Activated T-cell treated with anti-CD3 and anti-CD28 coated beads, Interleukin-2, amount 50 U/mL, for 72 hours (primary cell): Measurements from ENCODE around the gene PTTG1IP. TPM values are rescaled to one million over a fixed set of nuclear protein-coding genes. Genes with fewer than 3 reads are reported as not detected.

Source experiments
- ATAC-seq, 2 donors: fragments of 150-1000 bp; cut with Tn5 transposase; replicated peaks in 1 of 2; 2 replicates each; pipeline ENCODE4 v1.10.0; 2021; ENCODE audit warnings: moderate library complexity in 2 of 2, mild to moderate bottlenecking in 1 of 2
- DNase-seq, 2 donors: peaks; one replicate each; pipeline ENCODE4 v3.0.0; 2021 to 2022; ENCODE audit warnings: mixed read lengths in 1 of 2
- H3K27ac Mint-ChIP-seq: one replicate; pipeline ENCODE4 v1.8.0; 2022; ENCODE audit warnings: mild to moderate bottlenecking, moderate library complexity, mixed read lengths
- H3K27me3 Mint-ChIP-seq: one replicate; pipeline ENCODE4 v1.8.0; 2022; ENCODE audit warnings: low read depth, mixed read lengths
- H3K36me3 Mint-ChIP-seq, 2 donors: one replicate each; pipeline ENCODE4 v1.8.0; 2022; ENCODE audit warnings: mixed read lengths in 2 of 2, mild to moderate bottlenecking in 1 of 2; ENCODE audit not compliant: insufficient read depth in 2 of 2
- H3K4me1 Mint-ChIP-seq: one replicate; pipeline ENCODE4 v1.8.0; 2022; ENCODE audit warnings: low read depth, mixed read lengths
- H3K4me3 Mint-ChIP-seq, 2 donors: one replicate each; pipeline ENCODE4 v1.8.0; 2022; ENCODE audit warnings: mild to moderate bottlenecking in 2 of 2, mixed read lengths in 2 of 2, moderate library complexity in 2 of 2
- H3K9me3 Mint-ChIP-seq, 2 donors: one replicate each; pipeline ENCODE4 v1.8.0; 2022; ENCODE audit warnings: mixed read lengths in 2 of 2
- total RNA-seq, 2 donors: library from RNA; stranded (reverse); gene quantifications; one replicate each; pipeline ENCODE4 v1.2.3, GENCODE V29; 2022

PTTG1IP gene
- total RNA-seq, 2 donors from 2014 or later, result 63.9 to 70.5 TPM

DNA sequence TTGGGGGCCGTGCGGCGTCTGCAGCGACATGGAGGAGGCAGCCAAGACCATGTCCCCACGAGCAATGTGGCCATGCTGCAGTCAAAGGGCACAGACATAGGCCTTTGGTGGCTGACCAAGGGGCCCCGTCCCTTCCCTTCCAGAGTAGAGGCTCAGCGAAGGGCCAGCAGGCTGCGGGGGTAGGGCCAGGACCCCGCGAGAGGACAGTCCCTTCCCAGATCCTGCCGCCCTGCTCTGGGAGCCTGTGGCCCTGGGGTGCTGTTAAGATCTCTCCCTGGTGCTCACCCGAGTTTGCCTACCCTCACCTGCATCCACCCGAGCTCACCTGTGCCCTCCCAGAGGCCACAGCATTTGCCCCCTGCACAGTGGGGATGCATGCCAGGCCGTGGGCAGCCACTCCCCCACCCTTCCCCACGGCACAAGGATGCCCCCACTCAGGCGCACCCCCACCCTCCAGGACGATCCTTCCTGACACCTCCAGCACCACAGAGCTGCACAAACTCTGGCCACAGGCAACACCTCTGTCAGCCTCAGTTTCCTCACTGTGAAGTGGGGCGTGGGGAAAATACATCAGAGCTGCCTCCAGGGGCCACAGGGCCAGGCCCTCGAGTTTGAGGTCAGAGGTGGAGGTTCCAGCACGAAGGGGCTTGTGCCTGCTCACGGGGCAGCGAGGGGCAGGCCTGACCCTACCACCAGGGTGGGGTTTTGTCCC, 31.7 kb upstream of the PTTG1IP start:
- no peak overlapping the region for H3K4me3 Mint-ChIP-seq
- DNase-seq, result no peak
- peak in 1 of 2 donors; percentile 7 for ATAC-seq
- H3K4me1 Mint-ChIP-seq, result peaks cover 22% of the 10 kb centered on the region
- H3K27ac Mint-ChIP-seq, result no peak overlapping the region
- H3K36me3 Mint-ChIP-seq, result peaks cover 26 to 41% of the 10 kb centered on the region in 2 donors
- H3K9me3 Mint-ChIP-seq, result no peaks in the 10 kb centered on the region
- no peaks in the 10 kb centered on the region for H3K27me3 Mint-ChIP-seq

- peaks cover 15% of the 10 kb centered on the region for H3K4me1 Mint-ChIP-seq
- H3K36me3 Mint-ChIP-seq, result peaks cover 26 to 36% of the 10 kb centered on the region in 2 donors
- no peaks in the 10 kb centered on the region for H3K9me3 Mint-ChIP-seq
- H3K27ac Mint-ChIP-seq, result no peak overlapping the region
- no peaks in the 10 kb centered on the region for H3K27me3 Mint-ChIP-seq
- H3K4me3 Mint-ChIP-seq, result no peak overlapping the region
- no peak for ATAC-seq
- no peak for DNase-seq
These were observed 30.8 kb upstream of the PTTG1IP start for GRCh38 chr21:44904141-44904923.

- ATAC-seq, result no peak
These were observed 30.2 kb upstream of the PTTG1IP start for GRCh38 chr21:44903689-44904088.

GRCh38 chr21:44903050-44903685, 29.7 kb upstream of the PTTG1IP start:
- peaks cover 5% of the 10 kb centered on the region for H3K4me1 Mint-ChIP-seq
- peak overlapping the region; percentile 33 for H3K27ac Mint-ChIP-seq
- ATAC-seq (no peak), DNase-seq (no peak)
- no peaks in the 10 kb centered on the region for H3K27me3 Mint-ChIP-seq
- peaks cover 21 to 34% of the 10 kb centered on the region in 2 donors for H3K36me3 Mint-ChIP-seq
- H3K9me3 Mint-ChIP-seq, result no peaks in the 10 kb centered on the region
- H3K4me3 Mint-ChIP-seq, result no peak overlapping the region

More at GRCh38 chr21:44903689-44904088, 30.2 kb upstream of the PTTG1IP start:
- Mint-ChIP-seq H3K27ac (no peak overlapping the region), H3K4me1 (peaks cover 8% of the 10 kb centered on the region), H3K4me3 (no peak overlapping the region), H3K27me3 (no peaks in the 10 kb centered on the region), H3K9me3 (no peaks in the 10 kb centered on the region), H3K36me3 (peaks cover 22 to 32% of the 10 kb centered on the region in 2 donors)
- no peak for DNase-seq

DNA sequence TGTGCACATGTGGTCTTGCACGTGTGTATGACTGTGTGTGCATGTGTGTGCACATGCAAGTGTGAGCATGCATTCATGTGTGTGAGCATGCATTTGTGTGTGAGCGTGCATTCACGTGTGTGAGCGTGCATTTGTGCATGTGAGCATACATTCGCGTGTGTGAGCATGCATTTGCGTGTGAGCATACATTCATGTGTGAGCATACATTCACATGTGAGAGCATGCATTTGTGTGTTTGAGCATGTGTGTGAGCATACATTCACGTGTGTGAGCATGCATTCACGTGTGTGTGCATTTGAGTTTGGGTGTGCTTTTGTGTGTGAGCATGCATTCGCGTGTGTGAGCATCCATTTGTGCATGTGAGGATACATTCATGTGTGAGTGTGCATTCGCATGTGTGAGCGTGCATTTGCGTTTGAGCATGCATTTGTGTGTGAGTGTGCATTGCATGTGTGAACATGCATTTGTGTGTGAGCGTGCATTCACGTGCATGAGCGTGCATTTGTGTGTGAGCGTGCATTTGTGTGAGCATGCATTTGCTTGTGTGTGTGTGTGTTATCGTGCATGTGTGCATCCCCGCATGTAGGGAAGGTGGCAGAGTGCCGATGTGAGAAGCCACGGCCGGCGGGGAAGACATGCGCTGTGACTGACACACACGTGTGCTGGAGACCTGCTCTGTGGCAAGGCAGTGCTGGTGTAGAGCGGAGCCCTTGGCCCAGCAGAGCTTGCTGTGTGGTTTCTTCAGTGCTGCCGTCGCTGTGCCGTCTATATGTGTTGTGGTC, 29.0 kb upstream of the PTTG1IP start:
- H3K27me3 Mint-ChIP-seq, result no peaks in the 10 kb centered on the region
- H3K9me3 Mint-ChIP-seq, result no peaks in the 10 kb centered on the region
- ATAC-seq (no peak), DNase-seq (no peak)
- H3K4me1 Mint-ChIP-seq, result no peaks in the 10 kb centered on the region
- H3K36me3 Mint-ChIP-seq, result peaks cover 21 to 35% of the 10 kb centered on the region in 2 donors
- no peak overlapping the region for H3K4me3 Mint-ChIP-seq
- H3K27ac Mint-ChIP-seq, result peak overlapping the region; percentile 33

DNA sequence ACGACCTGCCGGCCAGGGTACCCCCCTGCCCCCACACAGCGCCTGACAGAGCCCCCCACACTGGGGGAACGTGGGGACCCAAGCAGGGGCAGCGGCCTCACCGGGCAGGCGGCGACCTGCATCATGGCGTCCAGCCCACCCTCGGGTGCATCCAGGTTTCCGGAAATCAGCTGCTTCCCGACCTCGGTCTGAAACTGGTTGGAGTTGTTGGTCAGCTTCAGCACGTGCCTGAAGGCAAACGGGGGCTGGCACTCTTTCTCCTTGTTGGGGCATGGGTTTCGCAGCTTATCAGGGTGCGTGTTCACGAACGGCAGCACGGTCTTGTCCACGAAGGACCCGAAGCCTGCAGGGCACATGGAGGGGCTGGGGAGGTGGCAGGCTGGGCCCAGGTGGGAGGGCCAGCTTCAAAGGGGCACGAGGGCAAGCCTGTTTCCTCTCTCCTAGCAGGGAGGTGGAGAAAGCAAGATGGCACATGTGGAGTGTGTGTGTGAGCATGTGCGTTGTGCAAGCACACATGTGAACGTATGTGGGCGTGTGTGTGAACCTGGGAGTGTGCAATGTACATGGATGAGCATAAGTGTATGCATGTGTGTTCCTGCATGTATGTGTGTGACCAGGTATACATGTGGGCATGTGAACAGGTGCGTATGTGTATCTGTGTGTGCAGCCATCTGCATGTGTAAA, 28.0 kb upstream of the PTTG1IP start:
- Mint-ChIP-seq H3K27me3 (no peaks in the 10 kb centered on the region), H3K4me3 (no peak overlapping the region)

DNA sequence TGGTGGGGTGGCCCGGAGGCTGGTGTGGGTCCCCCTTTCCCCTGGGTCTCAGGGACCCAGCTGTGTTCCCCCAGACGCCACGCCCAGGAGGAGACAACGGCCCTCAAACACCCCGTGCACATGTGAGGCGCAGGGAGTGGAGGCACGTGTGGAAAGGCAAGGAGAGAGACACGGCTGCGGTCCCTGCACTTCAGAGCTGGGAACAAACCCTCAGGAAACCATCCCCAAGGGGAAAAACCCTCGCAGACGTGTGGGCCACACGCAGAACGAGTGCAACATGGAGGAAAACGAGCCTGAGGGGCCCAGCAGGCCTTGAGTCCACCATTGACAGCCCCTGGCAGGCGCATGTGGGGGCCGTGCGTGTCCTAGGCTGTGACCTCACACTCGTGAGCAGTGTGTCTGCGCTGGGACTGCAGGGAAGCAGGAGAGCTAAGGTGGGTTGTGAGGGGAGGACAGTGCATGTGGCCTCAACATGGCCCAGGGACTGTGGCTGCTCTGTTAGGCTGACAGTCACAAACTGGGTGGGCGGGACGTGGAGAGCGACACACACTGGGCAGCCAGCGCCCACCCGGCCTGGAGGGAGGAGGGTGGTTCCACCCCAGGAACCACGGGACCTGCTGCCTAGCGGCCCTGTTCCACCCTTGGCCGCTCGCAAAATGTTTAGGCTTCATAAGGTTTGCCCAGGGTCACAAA, 27.2 kb upstream of the PTTG1IP start:
- H3K27me3 Mint-ChIP-seq, result no peaks in the 10 kb centered on the region
- H3K27ac Mint-ChIP-seq, result no peak overlapping the region
- H3K4me3 Mint-ChIP-seq, result no peak overlapping the region
- DNase-seq, result no peak
- ATAC-seq, result no peak
- H3K36me3 Mint-ChIP-seq, result peaks cover 20 to 33% of the 10 kb centered on the region in 2 donors
- H3K9me3 Mint-ChIP-seq, result no peaks in the 10 kb centered on the region
- H3K4me1 Mint-ChIP-seq, result no peaks in the 10 kb centered on the region

More for the DNA sequence above, 28.0 kb upstream of the PTTG1IP start:
- no peak for DNase-seq
- Mint-ChIP-seq H3K27ac (no peak overlapping the region), H3K9me3 (no peaks in the 10 kb centered on the region), H3K4me1 (no peaks in the 10 kb centered on the region), H3K36me3 (peaks cover 21 to 35% of the 10 kb centered on the region in 2 donors)
- ATAC-seq, result no peak

GRCh38 chr21:44899768-44900558, 26.5 kb upstream of the PTTG1IP start:
- Mint-ChIP-seq H3K27me3 (no peaks in the 10 kb centered on the region), H3K4me3 (no peak overlapping the region), H3K36me3 (peaks cover 20 to 33% of the 10 kb centered on the region in 2 donors), H3K9me3 (no peaks in the 10 kb centered on the region), H3K4me1 (no peaks in the 10 kb centered on the region), H3K27ac (no peak overlapping the region)
- no peak for DNase-seq
- no peak for ATAC-seq

- H3K27me3 Mint-ChIP-seq, result no peaks in the 10 kb centered on the region
- ATAC-seq (no peak), DNase-seq (no peak)
- no peaks in the 10 kb centered on the region for H3K9me3 Mint-ChIP-seq
- H3K36me3 Mint-ChIP-seq, result peaks cover 14 to 28% of the 10 kb centered on the region in 2 donors
- H3K4me3 Mint-ChIP-seq, result no peak overlapping the region
- H3K27ac Mint-ChIP-seq, result no peak overlapping the region
- H3K4me1 Mint-ChIP-seq, result no peaks in the 10 kb centered on the region
These were observed 25.6 kb upstream of the PTTG1IP start for GRCh38 chr21:44898851-44899767.

- Mint-ChIP-seq H3K27me3 (no peaks in the 10 kb centered on the region), H3K36me3 (peaks cover 14 to 25% of the 10 kb centered on the region in 2 donors), H3K9me3 (no peaks in the 10 kb centered on the region), H3K4me3 (no peak overlapping the region), H3K27ac (no peak overlapping the region), H3K4me1 (peaks cover 6% of the 10 kb centered on the region)
- DNase-seq (no peak), ATAC-seq (no peak)
These were observed 24.6 kb upstream of the PTTG1IP start for GRCh38 chr21:44898011-44898488.
